GM21528 (cell line): Measurements from ENCODE around the gene UNCX.

ENCODE experiments used
- ATAC-seq: cut with Tn5 transposase; IDR thresholded peaks from one replicate; pipeline ENCODE4 v1.9.1; 2021; ENCODE audit warnings: mild to moderate bottlenecking, moderate library complexity; ENCODE audit not compliant: unreplicated experiment, low FRiP score

Gene UNCX

DNA sequence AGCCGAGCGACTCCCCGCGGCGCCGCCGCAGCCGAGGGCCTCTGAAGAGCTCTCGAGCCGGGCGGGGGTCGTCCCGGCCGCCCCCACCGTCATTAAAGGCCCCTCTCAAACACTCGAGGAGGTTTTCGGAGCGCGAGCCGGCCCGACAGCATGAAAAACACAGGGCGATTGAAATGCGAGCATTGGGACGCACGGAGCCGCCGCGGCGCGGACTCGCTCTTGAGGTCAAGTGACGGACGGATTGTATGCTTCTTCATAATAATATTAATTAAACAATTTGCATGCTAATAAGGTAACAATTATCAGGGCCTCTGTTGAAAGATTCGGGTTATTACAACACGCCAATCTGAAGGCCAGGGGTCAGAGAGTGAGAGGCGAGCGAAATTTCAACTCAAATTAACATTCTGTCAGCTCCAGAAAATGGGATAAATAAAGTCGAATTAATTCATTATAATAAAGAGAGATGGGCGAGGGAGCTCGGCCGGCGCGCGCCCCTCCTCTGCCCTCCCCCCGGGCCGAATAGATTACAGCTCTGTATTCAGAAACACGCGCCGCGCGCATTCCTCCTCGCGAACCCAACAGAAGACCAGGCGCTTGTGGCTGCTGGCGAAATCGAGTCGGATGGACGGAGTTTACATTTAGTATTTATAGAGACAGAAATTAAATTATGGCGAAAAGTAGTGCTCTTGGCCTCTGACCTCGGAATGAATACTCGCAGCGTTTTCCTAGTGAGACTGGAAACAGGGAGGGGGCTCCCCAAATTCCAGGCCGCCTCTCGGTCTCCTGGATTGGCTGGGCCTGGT lies 2.1 kb upstream of the UNCX start:
- ATAC-seq, result no peak

- no peak for ATAC-seq
Observed at GRCh38 chr7:1231214-1232102, 1.2 kb upstream of the UNCX start.

DNA sequence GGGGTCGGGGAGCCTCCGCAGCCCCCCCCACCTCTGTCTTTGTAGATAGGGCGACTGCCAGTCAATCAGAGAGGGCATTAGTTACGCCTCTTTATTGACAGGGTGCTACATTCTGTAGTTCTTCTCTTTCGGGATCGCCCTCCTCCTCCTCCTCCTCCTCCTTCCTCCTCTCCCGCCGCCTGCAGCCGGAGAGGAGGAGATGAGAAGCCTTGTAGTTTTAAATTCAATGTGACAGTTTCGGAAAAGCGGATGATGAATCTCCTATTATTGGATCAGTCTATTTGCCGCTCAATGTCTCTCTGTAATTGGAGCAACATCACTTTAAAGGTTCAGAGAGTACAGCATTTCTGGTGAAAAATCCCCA lies 587 bp upstream of the UNCX start:
- no peak for ATAC-seq

GRCh38 chr7:1233333-1234048 lies 819 bp downstream of the UNCX start:
- ATAC-seq, result no peak

- no peak for ATAC-seq
Observed at GRCh38 chr7:1234049-1234880, 1.6 kb downstream of the UNCX start.

DNA sequence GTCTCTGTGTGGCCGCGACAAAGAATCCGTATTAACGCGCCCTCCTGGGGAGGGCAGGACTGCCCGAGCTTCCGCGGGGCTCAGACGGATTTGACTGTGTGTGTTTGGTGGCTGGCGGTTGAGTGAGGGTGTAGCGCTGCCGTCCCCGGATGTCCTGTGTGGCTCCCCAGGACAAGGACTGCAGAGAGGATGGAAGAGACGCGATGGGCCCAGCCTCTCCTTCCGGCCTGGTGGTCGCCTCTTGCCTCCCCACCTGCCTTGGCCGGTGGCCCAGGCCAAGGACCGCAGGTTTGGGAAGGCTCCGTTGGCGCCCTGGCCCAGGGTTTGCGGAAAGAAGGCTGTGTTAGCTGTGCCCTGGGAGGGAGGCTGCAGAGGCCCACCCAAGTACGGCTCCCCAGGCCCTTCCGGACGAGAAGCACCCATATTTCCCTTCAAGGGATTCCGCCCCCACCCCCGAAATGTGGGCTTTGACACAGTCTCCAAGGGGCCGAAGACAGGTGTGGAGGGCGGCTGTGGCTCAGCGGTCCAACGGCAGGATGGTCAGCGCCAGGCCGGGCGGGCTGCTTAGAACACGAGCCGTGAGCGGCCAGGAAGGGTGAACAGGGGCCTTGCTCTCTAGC lies 2.3 kb downstream of the UNCX start:
- ATAC-seq, result no peak

DNA sequence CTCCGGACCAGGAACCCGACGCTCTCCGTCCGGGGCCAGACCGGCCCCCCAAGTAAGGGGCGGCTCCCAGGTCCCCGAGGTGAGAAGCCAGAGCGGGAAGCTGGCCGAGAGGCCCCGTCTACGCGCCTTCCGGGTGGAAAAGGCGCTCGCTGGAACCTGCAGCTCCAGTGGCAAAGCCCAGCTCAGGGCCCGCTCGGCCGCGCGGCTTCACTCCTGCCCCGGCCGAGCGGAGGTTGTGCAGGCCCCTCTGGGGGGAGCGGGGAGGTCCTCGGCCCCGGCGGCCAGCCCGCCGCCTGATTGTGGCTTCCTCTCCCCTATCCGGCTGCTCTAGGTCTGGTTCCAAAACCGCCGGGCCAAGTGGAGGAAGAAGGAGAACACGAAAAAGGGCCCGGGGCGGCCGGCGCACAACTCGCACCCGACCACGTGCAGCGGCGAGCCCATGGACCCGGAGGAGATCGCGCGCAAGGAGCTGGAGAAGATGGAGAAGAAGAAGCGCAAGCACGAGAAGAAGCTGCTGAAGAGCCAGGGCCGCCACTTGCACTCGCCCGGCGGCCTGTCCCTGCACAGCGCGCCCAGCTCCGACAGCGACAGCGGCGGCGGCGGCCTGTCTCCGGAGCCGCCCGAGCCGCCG lies 2.9 kb downstream of the UNCX start:
- ATAC-seq, result no peak

DNA sequence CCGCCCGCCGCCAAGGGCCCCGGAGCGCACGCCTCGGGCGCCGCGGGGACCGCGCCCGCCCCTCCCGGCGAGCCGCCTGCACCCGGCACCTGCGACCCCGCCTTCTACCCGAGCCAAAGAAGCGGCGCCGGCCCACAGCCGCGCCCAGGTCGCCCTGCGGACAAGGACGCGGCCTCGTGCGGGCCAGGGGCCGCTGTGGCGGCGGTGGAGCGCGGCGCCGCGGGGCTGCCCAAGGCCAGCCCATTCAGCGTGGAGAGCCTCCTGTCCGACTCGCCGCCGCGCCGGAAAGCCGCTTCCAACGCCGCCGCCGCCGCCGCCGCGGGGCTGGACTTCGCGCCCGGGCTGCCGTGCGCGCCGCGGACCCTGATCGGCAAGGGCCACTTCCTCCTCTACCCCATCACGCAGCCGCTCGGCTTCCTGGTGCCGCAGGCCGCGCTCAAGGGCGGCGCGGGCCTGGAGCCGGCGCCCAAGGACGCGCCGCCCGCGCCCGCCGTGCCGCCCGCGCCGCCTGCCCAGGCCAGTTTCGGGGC lies 3.5 kb downstream of the UNCX start:
- ATAC-seq, result no peak

GRCh38 chr7:1236831-1237701 lies 4.4 kb downstream of the UNCX start:
- ATAC-seq, result no peak

DNA sequence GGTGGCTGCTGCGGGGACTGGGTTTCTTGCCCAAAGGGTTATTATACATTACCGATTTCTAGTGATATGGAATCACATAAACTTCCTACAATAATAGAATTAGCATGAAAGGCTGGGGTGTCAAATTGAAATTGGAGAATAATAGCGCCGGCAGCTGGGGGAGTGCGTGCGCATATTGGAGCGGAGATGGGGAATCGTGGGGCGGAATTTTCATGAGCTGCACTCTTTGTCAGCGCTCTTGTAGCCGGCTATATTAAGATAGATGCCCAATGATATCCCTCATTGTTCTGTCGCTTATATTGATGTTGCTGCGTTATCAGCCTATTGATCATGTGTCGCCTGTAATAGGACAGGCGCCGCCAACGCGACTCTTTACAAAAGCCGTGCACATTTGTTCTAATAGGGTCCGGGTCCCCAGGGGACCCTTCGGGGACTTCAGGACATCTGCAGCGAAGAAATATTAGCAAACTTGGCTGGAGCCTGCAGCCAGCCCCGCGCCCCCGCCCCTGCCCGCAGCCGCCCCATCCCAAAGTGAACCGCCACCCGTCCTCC lies 5.1 kb downstream of the UNCX start:
- ATAC-seq, result no peak

- no peak for ATAC-seq
Observed at GRCh38 chr7:1238450-1238882, 5.8 kb downstream of the UNCX start.

DNA sequence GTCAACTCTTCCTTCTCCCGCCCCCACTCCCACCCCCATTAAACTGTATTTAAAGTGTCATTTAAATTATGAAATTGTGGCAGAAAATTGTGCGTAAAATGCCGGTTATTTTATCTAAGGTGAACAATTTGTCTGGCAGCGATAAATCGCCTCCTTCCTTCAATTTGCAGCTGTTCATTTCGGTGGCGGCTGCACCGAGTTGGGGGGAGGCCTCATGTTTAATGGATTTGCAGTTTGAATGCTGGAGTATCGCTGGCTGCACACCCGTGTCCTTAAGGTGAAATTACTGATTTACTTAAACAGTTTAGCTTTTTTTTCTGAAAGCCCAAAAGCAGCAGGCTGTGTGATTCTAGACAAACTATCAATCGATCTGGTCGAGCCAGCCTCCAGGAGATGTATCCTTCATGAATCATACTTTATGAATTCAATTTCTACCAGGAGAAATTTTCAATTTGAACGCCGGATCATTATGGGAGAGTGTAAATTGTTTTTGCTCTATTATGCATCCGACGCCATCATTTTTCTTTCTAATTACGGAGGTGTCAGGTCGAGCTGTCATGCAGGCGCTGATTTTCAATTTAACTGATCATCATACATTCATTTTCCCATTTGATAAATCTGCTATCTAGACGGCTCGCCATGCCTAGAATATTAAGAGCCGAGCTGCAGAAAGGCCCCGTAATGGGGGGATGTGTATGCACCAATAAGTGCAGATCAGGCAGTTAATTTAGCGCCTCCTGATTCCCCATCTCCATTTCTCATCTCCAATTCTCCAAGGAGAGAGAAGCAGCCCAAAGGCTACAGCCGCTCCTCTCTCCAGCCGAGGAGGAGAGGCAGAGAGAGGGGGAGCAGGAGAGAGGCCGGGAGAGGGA lies 6.5 kb downstream of the UNCX start:
- ATAC-seq, result no peak

DNA sequence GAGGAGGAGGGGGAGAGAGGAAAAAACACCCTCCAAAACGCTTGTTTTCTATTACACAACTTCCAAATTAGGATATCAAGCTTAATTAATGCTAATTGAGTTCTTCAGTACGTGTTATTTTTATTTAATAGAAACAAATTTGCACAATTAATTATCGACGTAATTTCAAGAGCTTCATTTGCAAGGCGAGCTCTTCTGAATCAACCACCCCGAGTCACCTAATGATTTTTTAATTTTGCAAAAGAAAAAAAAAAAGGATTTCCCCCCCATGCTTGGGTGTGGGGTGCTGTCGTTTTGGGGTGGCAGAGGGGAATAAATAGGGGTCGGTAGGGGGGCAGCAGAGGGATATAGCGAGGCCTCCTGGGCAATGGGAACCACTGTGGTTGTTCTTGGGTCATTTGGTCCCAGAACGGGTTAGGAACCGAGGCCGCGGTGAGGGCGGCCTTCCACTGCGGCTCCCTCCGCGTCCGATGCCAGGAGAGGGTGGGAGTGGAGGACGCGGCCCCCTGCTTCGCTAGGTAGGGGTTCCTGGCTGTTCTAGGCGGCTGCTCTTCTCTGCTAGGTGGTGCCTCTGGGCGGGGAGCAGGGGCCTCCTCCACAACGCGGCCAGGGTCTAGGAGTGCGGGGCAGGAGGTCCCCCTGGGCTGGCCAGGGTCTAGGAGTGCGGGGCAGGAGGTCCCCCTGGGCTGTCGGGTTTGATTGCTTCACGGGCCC lies 7.3 kb downstream of the UNCX start:
- ATAC-seq, result no peak

DNA sequence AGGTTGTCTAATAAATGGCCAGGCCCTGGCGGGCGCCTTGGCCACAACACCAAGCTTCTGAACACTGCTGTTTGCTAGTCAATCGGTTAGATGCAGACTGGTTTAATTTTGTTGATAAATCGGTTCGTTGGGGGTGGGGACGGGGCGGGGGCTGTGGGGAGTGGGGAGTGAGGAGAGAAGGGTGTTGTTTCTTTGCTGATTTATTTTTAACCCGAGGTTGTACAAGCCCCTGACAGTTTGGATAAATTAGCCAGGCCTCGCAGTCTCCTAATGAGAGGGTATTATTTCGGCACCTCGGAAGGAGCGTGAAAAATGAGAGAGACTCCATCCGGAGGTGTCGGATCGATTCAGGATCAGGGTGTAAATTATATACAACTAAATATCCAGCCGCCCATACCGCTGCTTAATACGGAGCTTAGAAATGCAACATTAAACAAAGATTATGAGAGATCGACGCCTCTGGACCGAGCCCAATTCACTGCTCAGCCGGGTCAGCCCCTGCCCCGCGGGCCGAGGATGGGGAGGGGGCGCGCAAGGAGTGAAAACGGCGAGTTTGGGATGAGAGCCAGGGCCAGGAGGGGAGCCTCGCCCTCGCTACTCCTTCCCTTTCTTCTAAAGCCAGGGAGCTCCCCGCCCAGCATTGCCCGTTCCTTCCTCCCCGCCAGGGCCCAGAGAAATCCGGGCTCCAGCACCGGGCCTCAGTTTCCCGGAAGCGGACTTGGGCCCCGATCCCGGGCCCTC lies 8.0 kb downstream of the UNCX start:
- ATAC-seq, result no peak

- ATAC-seq, result no peak
Observed at GRCh38 chr7:1241258-1241602, 8.6 kb downstream of the UNCX start.
